HepG2 (cell line): ENCODE measurements around the gene MXI1. TPM values are rescaled to one million over a fixed set of nuclear protein-coding genes. Genes with fewer than 3 reads are reported as not detected.

Source experiments
- ATAC-seq: fragments of 200-7000 bp; cut with Tn5 transposase; 3 replicates; pipeline ENCODE4 v1.9.1; 2020; ENCODE audit warnings: mild to moderate bottlenecking, moderate library complexity
- BruUV-seq: library from RNA; stranded (reverse); fragments of 400-500 nt; replicated peaks from 2 replicates; lab custom pipeline; 2021; lab: Mats Ljungman, UMichigan
- CTCF ChIA-PET: fragments of 300-600 bp; formaldehyde crosslinking; extraction: SDS; loops from one replicate; lab custom pipeline; 2021; ENCODE audit warnings: low total read pairs, inconsistent platforms, low intra/inter-chr PET ratio; lab: Yijun Ruan, JAX
- POLR2A ChIA-PET: fragments of 350-600 bp; sonication (Branson Sonifier 250); formaldehyde crosslinking; loops from one replicate; lab custom pipeline; 2020; ENCODE audit warnings: antibody characterized with exemption, inconsistent platforms; lab: Yijun Ruan, JAX
- DNase-seq: peaks from one replicate; pipeline ENCODE4 v3.0.0-alpha.2; 2015; ENCODE audit warnings: low spot score
- FAIRE-seq: peaks from 3 replicates; lab custom pipeline; 2011; peaks lifted over from hg19 to GRCh38; lab: Jason Lieb, UNC
- H2AFZ ChIP-seq: one replicate; pipeline ENCODE4 v1.6.1; 2011; ENCODE audit warnings: low read length, inconsistent platforms
- H3K27ac ChIP-seq: fragments of 300-600 bp; 3 replicates; pipeline ENCODE4 v1.8.0; 2011; ENCODE audit warnings: mixed run types, mild to moderate bottlenecking, mixed read lengths, low read length, inconsistent platforms; ENCODE audit not compliant: insufficient read depth; ENCODE audit errors: extremely low read length
- H3K27me3 ChIP-seq, 2 experiments: fragments of 200-600 bp in 1 of 2; 2 replicates in 1 of 2; 3 replicates in 1 of 2; pipeline versions ENCODE4 v1.6.0 to v1.8.0; 2011; ENCODE audit warnings: low read length in 2 of 2, mild to moderate bottlenecking in 2 of 2, moderate library complexity in 2 of 2, inconsistent platforms in 1 of 2; ENCODE audit not compliant: insufficient read depth in 2 of 2, control insufficient read depth in 1 of 2
- H3K36me3 ChIP-seq, 2 experiments: fragments of 200-600 bp in 1 of 2; replicated peaks in 1 of 2; 2 replicates in 1 of 2; 3 replicates in 1 of 2; pipeline versions ENCODE4 v1.5.1 to v1.8.0; 2011; ENCODE audit warnings: low read length in 2 of 2, inconsistent platforms in 1 of 2; ENCODE audit not compliant: insufficient read depth in 2 of 2, control insufficient read depth in 1 of 2
- H3K4me1 ChIP-seq: 2 replicates; pipeline ENCODE4 v1.5.1; 2012; ENCODE audit warnings: low read length, inconsistent platforms; ENCODE audit not compliant: insufficient read depth
- H3K4me2 ChIP-seq: 2 replicates; pipeline ENCODE4 v1.6.0; 2011; ENCODE audit warnings: low read depth, low read length, inconsistent platforms
- H3K4me3 ChIP-seq, 3 experiments: fragments of 200-600 bp in 1 of 3; sonication (generic), shearing (Covaris generic) in 1 of 3; replicated peaks in 1 of 3; 2 replicates each; pipeline ENCODE4 v1.5.1; 2011 to 2016; ENCODE audit warnings: low read length in 3 of 3, inconsistent platforms in 2 of 3, low read depth in 2 of 3, mild to moderate bottlenecking in 2 of 3, control low read depth in 1 of 3, mixed read lengths in 1 of 3; ENCODE audit not compliant: insufficient read depth in 1 of 3
- H3K79me2 ChIP-seq: one replicate; pipeline ENCODE4 v1.6.1; 2011; ENCODE audit warnings: low read length, inconsistent platforms; ENCODE audit not compliant: insufficient read depth
- H3K9ac ChIP-seq: 2 replicates; pipeline ENCODE4 v1.6.0; 2011; ENCODE audit warnings: mild to moderate bottlenecking, low read depth, low read length, inconsistent platforms; ENCODE audit not compliant: insufficient read depth
- H3K9me3 ChIP-seq: 2 replicates; pipeline ENCODE4 v1.5.1; 2012; ENCODE audit warnings: mild to moderate bottlenecking, low read length
- H4K20me1 ChIP-seq: 2 replicates; pipeline ENCODE4 v1.6.0; 2011; ENCODE audit warnings: inconsistent platforms, mild to moderate bottlenecking, low read length, moderate library complexity; ENCODE audit not compliant: insufficient read depth
- CHD4 ChIP-seq: fragments of 200-600 bp; sonication (generic); IDR thresholded peaks from 2 replicates; pipeline ENCODE4 v1.7.0; 2017; ENCODE audit warnings: mild to moderate bottlenecking, low read length, borderline replicate concordance
- CREM ChIP-seq, 2 experiments: sonication (generic) in 1 of 2; formaldehyde crosslinking in 1 of 2; IDR thresholded peaks; 2 replicates each; pipeline versions ENCODE4 v1.4.0 to v1.6.1; 2016 to 2020; ENCODE audit warnings: antibody characterized with exemption in 1 of 2, mild to moderate bottlenecking in 1 of 2, missing genetic modification reagents in 1 of 2
- ETV5 ChIP-seq: IDR thresholded peaks from 2 replicates; pipeline ENCODE4 v1.6.1; 2018; ENCODE audit warnings: missing biosample characterization, missing genetic modification reagents, inconsistent platforms, borderline replicate concordance
- FOXK1 ChIP-seq: sonication (generic); formaldehyde crosslinking; IDR thresholded peaks from 2 replicates; pipeline ENCODE4 v1.4.0; 2020; ENCODE audit warnings: low read depth, missing genetic modification reagents, borderline replicate concordance
- MAX ChIP-seq: IDR thresholded peaks from 2 replicates; pipeline ENCODE4 v1.6.1; 2012; ENCODE audit warnings: inconsistent platforms
- NFRKB ChIP-seq: fragments of 450-650 bp; IDR thresholded peaks from 2 replicates; pipeline ENCODE4 v1.6.1; 2017
- SRSF4 ChIP-seq: fragments of 200-400 bp; formaldehyde crosslinking; IDR thresholded peaks from one replicate; pipeline ENCODE4 v1.6.1; 2018; ENCODE audit warnings: mild to moderate bottlenecking, low read depth, low read length, moderate library complexity; ENCODE audit not compliant: poor library complexity, severe bottlenecking
- TBP ChIP-seq: sonication (generic); formaldehyde crosslinking; IDR thresholded peaks from 2 replicates; pipeline ENCODE4 v1.5.0; 2020; ENCODE audit warnings: missing genetic modification reagents
- ZNF318 ChIP-seq: sonication (generic); formaldehyde crosslinking; IDR thresholded peaks from 2 replicates; pipeline ENCODE4 v1.4.0; 2020; ENCODE audit warnings: mild to moderate bottlenecking, missing genetic modification reagents
- WGBS: methylation state at CpG from one replicate; pipeline ENCODE4 v1.1.6; 2017; ENCODE audit warnings: low lambda C conversion rate; 5-methylcytosine and 5-hydroxymethylcytosine counted together
- in situ Hi-C: cut with HindIII; loops from 2 replicates; pipeline ENCODE4 v1.10.0; 2017; ENCODE audit warnings: low pct_unique_long_range_greater_than_20kb; ENCODE audit not compliant: extremely low pct_ligation_motif_present
- intact Hi-C: fragments of 100-400 bp; cut with micrococcal nuclease; formaldehyde crosslinking; loops from one replicate; pipeline ENCODE4 v1.10.0; 2022; ENCODE audit not compliant: unreplicated experiment
- polyA plus RNA-seq, 8 experiments: library from polyadenylated mRNA; depleted of rRNA in 3 of 8; stranded (reverse) in 7 of 8; unstranded in 1 of 8; fragments of >200 nt; fragmentation: Illumina TruSeq in 4 of 8; extraction: Trizol in 4 of 8; gene quantifications; 2 replicates each; pipeline versions ENCODE4 v1.2.1 to v1.2.3, GENCODE V29; 2011 to 2016; ENCODE audit warnings: low read depth in 4 of 8, missing spikeins in 1 of 8, mixed read lengths in 1 of 8; ENCODE audit not compliant: insufficient read depth in 1 of 8
- total RNA-seq, 5 experiments: library from RNA; depleted of rRNA; stranded (reverse); fragments of >200 nt; fragmentation: Illumina TruSeq; extraction: Trizol; gene quantifications; 2 replicates each; pipeline ENCODE4 v1.2.3, GENCODE V29; 2016; ENCODE audit warnings: low read depth in 1 of 5

MXI1 gene
- total and polyA plus RNA-seq, 2 of the 13 experiments (the other 11 are each of a cell fraction or from before 2014, with no cell fraction given) = 6.6 to 22.0 TPM

- Histone ChIP-seq H3K9me3 (no peaks in the 10 kb centered on the region), H3K27ac (no peak overlapping the region), H3K79me2 (no peaks in the 10 kb centered on the region), H3K4me2 (no peak overlapping the region), H3K9ac (no peak overlapping the region)
- DNase-seq (no peak), FAIRE-seq (no peak)
- POLR2A ChIA-PET = interaction anchor here (1.0 to 1.2 kb wide), 2 partner anchors 9 to 18 kb away, joined by 3 read pairs; partner anchors contain the start of gene SMNDC1
- in situ Hi-C loops = no loop called here
- CTCF ChIA-PET = no interaction called here
- BruUV-seq = no TSS peak
- TF ChIP-seq MAX = no peak
- no peak for TF ChIP-seq NFRKB
- TF ChIP-seq TBP (CRISPR knock-in tag) = no peak
- TF ChIP-seq FOXK1 (CRISPR knock-in tag) = no peak
- no peak for TF ChIP-seq CREM (IDR thresholded peaks at IDR 0.05)
- no peak for TF ChIP-seq CREM (CRISPR knock-in tag; IDR thresholded peaks at IDR 0.05)
- no peak for TF ChIP-seq ETV5 (CRISPR knock-in tag)
- TF ChIP-seq SRSF4 = no peak
- no peak for TF ChIP-seq ZNF318 (CRISPR knock-in tag)
- TF ChIP-seq CHD4 = no peak
- TF ChIP-seq, all 625 proteins: peak for 0
- H3K36me3 ChIP-seq = peaks cover 10 to 32% of the 10 kb centered on the region in 2 experiments; a peak in 4 of 5 replicates
- intact Hi-C loops = no loop called here
- WGBS = 98% methylated on average over 2 of the region's 2 CpGs
- no peaks in the 10 kb centered on the region for H4K20me1 ChIP-seq
- no peak overlapping the region for H2AFZ ChIP-seq
- ATAC-seq = no peak
- H3K4me3 ChIP-seq = no peak overlapping the region
- no peaks in the 10 kb centered on the region for H3K4me1 ChIP-seq
- no peaks in the 10 kb centered on the region for H3K27me3 ChIP-seq
These were observed 79.4 kb downstream of the MXI1 start for GRCh38 chr10:110286841-110287240.
